NCI-H2029 treated with DMSO at 0.1 percent for 48 hours (cell line): ENCODE results near the gene NAV2.

Experiments used
- DNase-seq: peaks from one replicate; lab custom pipeline; 2025; lab: John Stamatoyannopoulos, UW

Gene NAV2

DNA sequence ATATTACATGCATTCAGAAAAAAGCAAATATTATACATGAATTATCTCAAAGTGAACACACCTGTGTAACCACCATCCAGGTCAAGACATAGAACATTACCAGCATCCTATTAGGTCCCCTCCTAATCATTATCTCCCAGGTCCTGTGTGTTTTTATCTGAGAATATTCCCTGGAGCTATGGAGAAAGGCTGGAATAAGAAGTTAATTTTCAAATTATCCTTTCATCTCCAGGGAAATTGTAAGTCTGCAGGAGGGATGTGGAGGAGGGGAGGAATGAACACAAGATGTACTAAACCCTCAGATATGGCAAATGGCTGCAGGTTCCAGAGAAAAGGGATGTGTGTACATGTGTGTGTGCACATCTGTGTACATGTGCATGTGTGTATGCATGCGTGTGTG is 25.2 kb upstream of the NAV2 start:
- DNase-seq = no peak

DNA sequence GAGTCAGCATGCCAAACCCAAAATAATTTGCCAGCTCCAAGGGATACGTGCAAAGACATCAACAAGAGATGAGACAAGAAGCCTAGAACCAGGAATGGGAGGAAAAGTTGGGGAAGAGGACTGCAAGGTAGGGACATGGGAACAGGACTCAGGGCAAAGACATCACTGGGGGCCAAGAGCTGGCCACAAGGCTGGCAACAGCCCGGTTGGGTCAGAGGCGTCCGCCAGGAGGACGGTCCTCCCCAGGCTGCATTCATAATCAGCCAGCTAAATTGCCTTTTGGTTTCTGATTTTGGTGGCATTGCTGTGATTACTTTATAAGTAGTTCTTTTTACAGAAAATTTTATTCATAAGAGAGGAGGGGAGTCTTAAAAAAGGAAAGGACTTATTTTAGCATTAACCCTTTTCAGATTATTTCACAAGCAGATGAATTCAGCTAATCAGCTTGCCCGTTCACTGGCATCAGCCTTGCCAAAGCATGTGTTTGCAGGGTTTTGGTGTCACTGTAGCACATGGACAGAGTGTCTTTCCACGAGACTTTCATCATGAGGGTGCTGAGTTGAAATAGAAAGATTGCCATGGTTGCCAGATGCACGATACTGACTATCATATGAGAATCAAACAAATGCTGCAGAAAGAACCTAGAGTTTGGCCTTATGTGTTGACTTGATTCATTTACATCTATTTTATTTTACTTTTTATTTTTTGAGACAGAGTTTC is 23.2 kb upstream of the NAV2 start:
- DNase-seq = no peak

- no peak for DNase-seq
Measured at GRCh38 chr11:19690885-19691284, 21.8 kb upstream of the NAV2 start.

DNA sequence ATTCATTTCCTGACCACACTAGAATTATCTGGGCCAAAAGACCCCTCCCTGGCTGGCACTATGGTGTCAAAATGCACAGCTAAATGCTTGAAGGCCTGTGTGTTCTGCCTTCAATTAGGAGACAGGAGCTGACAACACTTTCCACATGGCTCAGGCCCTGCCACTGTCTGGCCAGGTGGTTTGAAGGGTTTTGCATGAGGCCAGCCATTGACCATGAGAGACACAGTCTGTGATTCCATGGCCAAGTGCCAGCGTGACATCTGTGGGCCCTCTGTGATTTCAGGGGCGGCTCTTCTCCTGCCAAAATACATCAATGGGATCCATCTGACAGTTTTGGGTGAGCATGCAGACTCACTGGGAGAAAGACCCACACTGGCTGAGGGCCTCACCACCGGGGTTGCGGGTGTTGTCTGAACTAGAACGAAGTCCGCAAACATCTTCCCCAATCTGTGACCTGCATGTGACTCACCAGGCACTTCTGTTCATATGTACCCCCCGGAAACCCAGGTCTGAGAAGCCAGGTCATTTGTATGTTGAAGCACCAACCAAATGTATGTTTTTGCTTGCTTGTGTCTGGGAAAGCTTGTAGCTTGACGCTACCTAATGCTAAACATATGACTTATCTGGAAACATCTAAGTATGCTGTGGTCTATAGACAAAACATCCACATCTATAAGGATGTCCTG is 20.7 kb upstream of the NAV2 start:
- no peak for DNase-seq

GRCh38 chr11:19693146-19693545 is 19.5 kb upstream of the NAV2 start:
- no peak for DNase-seq

DNA sequence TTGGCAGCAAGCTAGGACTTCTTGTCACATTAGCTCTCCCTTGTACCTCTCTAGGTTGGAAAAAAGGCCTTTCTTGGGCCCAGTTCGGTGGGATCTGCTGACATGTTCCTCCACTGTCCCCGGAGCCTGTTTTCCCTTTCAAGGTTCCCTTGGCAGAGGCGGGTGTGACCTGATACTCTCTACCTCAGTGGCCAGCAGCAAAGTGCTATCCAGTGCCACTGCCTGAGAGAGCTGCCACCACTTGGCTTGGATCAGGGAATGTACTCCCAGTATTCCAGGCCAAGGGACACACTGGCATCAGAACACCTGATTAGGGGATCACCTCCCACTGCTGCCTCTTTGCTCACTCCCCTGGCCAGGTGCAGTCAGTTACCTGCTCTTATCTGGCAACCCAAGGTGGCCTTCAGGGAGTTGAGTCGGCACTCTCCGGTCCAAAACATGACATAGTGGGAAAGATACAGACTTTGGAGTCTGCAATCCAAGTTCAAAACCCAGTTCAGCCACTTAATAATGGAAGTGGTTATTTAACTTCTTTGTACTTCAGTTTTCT is 17.8 kb upstream of the NAV2 start:
- DNase-seq = no peak

- DNase-seq = no peak
Measured at GRCh38 chr11:19696073-19696472, 16.6 kb upstream of the NAV2 start.

DNA sequence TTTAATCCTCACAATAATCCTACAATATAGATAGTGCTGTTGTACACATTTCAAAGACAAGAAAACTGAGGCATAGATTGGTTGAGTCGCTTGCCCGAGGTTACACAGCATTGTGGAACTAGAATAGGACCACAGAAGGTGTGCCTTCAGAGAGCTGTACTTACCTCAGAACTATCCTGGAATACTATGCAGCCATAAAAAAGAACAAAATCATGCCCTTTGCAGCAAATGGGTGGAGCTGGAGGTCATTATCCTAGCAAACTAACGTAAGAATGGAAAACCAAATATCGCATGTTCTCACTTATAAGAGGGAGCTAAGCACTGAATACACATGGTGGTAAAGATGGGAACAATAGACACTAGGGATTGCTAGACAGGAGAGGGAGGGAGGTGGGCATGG is 15.7 kb upstream of the NAV2 start:
- DNase-seq = no peak

- DNase-seq = no peak
Measured at GRCh38 chr11:19697721-19698121, 14.9 kb upstream of the NAV2 start.

DNA sequence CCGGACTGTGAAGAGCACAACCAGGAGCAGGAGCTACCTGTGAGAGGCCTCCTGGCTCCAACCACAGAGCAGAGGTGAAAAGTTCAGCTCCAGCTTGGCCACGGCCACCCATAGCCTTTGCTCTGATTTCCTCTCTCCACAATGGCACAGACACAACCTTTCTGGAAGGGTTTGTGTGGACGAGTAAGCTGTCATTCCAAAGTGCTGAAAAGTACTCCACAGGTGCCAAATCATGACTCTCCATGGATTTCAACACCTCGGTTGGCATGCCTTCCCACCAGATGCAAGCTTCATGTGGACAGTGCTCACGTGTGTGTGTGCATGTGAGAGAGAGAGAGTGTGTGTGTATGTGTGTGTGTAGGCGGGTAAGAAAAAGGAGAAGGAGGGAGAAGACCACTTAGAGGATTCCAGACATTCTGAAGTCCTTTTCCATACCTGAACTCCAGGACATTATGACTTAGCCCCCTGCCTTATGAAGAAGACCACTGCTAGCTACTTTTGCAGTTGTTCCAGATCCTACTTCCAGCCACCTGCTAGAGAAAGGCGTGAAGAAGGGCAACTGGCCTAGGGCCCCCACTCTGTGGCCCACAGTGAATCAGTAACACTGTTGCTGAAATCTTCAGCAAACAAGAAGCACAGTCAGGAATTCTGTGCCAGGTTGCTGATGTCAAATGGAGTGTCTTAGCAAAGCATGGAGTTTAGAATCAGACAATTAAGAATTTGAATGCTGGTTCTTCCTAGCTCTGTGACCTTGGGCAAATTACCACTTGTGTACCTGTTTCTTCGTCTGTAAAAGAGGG is 13.9 kb upstream of the NAV2 start:
- no peak for DNase-seq

DNA sequence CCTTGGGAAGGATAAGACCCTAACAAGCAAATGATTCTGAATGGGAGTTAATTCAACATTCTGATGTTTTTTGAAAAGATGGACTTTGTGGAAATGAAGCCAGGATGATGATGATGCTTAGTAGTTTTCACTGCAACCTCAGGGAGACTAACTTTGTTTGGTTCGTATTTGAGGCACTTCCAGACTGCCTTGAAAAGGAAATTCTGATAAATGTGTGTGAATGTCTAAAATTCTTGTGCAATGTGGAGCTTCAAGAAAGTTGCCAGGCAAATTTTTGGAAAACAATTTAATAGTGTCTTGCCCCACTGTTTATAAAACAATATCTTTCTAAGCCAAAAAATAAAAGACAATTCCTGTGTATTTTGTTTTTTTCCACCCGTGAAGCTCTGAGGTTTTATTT is 11.2 kb upstream of the NAV2 start:
- no peak for DNase-seq

- no peak for DNase-seq
Measured at GRCh38 chr11:19702620-19703019, 10.0 kb upstream of the NAV2 start.

GRCh38 chr11:19703211-19703610 is 9.4 kb upstream of the NAV2 start:
- no peak for DNase-seq

GRCh38 chr11:19704213-19704612 is 8.4 kb upstream of the NAV2 start:
- DNase-seq = no peak

- no peak for DNase-seq
Measured at GRCh38 chr11:19705936-19706335, 6.7 kb upstream of the NAV2 start.

- DNase-seq = no peak
Measured at GRCh38 chr11:19711911-19712280, 741 bp upstream of the NAV2 start.

DNA sequence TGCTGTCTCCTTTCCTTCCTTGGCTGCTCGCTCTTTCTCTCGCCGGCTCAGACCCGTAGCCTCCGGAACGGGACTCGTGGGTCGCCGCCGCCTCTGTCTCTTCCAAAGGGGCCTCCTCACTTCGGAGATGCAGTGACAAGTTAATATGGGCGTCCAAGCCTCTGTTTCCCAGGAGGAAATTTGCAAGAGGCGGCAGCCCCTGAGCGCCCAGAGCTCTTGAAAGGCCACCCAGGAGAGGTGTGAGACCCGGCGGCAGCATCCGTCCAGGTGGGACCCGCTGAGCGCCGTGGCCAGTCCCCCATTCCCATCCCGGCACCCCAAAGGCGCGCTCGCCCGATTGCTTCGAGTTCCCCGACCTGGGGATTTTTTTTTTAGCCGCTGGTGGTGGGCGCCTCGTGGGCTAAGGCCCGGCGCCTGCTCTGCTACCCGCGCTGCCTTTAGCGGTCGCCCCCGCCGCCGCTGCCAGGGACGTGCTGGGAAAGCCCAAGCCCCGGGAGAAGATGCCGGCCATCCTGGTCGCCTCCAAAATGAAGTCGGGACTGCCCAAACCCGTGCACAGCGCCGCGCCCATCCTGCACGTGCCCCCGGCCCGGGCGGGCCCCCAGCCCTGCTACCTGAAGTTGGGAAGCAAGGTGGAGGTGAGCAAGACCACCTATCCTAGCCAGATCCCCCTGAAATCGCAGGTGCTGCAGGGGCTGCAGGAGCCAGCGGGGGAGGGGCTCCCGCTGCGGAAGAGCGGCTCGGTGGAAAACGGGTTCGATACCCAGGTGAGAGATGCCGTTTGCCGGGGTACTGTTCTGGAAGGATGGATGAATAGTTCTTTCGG is 772 bp downstream of the NAV2 start:
- no peak for DNase-seq

- DNase-seq = no peak
Measured at GRCh38 chr11:19714022-19714386, 1.4 kb downstream of the NAV2 start.

DNA sequence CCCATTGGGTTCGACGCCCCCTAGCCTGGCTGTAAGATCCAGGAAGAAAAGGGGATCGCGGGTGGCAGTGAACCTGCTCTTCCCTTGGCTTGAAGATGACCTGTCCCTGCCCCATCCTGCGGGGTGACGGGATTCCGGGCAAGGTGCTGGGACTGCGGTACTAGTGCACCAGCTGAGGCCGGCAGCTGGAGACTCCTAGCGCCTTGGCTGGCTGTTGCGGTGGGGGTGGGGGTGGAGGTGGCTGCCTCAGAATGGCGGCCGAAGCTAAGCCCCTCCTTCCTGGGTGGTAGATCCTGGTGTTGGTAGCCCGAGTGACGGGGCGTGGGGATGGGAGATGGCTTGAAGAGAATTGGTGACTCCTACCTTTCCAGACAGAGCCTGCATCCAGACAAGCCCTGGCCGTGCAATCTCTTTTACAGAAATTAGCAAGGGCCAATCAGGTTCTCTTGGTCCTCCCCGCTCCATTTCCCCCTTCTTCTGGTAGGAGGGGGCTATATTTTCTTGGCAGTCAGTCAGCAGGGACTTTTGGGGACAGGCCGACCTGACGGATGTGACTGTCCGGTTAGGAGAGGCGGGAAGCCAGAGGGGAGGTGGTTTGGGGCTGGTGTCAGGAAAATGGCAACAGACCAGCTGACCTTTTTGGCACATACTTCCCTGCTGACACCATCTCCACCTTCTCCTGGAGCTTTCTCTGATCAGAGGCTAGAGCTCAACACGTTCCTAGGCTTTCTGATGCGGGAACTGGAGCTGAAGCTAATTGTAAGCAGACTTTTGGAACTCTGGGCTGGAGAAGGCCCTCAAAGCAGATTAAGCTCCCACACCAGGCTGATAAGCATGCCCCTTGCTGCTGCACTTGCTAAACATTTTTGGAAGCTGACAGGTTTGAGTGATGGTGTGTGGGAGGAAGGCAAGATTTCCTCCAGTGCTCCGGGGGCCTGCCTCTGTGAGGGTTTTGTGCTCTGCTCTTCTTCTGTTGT is 2.0 kb downstream of the NAV2 start:
- DNase-seq = no peak

- DNase-seq = no peak
Measured at GRCh38 chr11:19715373-19715772, 2.7 kb downstream of the NAV2 start.

- no peak for DNase-seq
Measured at GRCh38 chr11:19718051-19718450, 5.4 kb downstream of the NAV2 start.
